Iris pigment epithelial cell (primary cell): ENCODE results near the gene SETDB1.
"Not testable (repeated sequence)": the region's sequence is repeated elsewhere in the genome, so short reads cannot be mapped to it uniquely, and the experiment has no call there.

Source experiments
- DNase-seq: peaks from one replicate; pipeline ENCODE4 v3.0.0-alpha.2; 2011; ENCODE audit warnings: low read depth

Gene SETDB1

GRCh38 chr1:150926097-150926741 is at the start of gene SETDB1:
Gene SETDB1, plus strand, starts transcription at chr1:150926363. Its CDS starts 1,352 bp downstream, at chr1:150927715.
- DNase-seq: peak; percentile 93

GRCh38 chr1:150878931-150879330 is 47.2 kb upstream of the SETDB1 start:
- peak; percentile 55 for DNase-seq

GRCh38 chr1:150881331-150882070 is 44.7 kb upstream of the SETDB1 start:
- peak; percentile 98 for DNase-seq

- DNase-seq: not testable (repeated sequence)
These were observed 43.0 kb upstream of the SETDB1 start for GRCh38 chr1:150883121-150883520.

- peak; percentile 77 for DNase-seq
These were observed 39.1 kb upstream of the SETDB1 start, which contains the start of gene CTXND2 for GRCh38 chr1:150887018-150887417. Gene CTXND2, plus strand, starts transcription at chr1:150887136. Its CDS starts 25,179 bp downstream, at chr1:150912315.

GRCh38 chr1:150888727-150889126 is 37.4 kb upstream of the SETDB1 start:
- no peak for DNase-seq

GRCh38 chr1:150890033-150890416 is 36.1 kb upstream of the SETDB1 start:
- DNase-seq: no peak

- no peak for DNase-seq
These were observed 32.7 kb upstream of the SETDB1 start for GRCh38 chr1:150893336-150893913.

GRCh38 chr1:150895618-150896017 is 30.5 kb upstream of the SETDB1 start:
- peak; percentile 60 for DNase-seq

GRCh38 chr1:150899795-150900194 is 26.4 kb upstream of the SETDB1 start:
- not testable (repeated sequence) for DNase-seq

GRCh38 chr1:150902346-150902745 is 23.8 kb upstream of the SETDB1 start:
- no peak for DNase-seq

GRCh38 chr1:150902751-150903150 is 23.4 kb upstream of the SETDB1 start:
- no peak for DNase-seq

- DNase-seq: no peak
These were observed 20.9 kb upstream of the SETDB1 start for GRCh38 chr1:150905301-150905700.

- DNase-seq: no peak
These were observed 19.8 kb upstream of the SETDB1 start for GRCh38 chr1:150906329-150906728.

- no peak for DNase-seq
These were observed 19.4 kb upstream of the SETDB1 start for GRCh38 chr1:150906813-150907212.

GRCh38 chr1:150909585-150910180 is 16.5 kb upstream of the SETDB1 start:
- no peak for DNase-seq

GRCh38 chr1:150912623-150913022 is 13.5 kb upstream of the SETDB1 start:
- no peak for DNase-seq

- no peak for DNase-seq
These were observed 8.8 kb upstream of the SETDB1 start for GRCh38 chr1:150917387-150917786.

- peak; percentile 92 for DNase-seq
These were observed 3.6 kb upstream of the SETDB1 start for GRCh38 chr1:150922519-150922975.

- no peak for DNase-seq
These were observed 1.1 kb upstream of the SETDB1 start for GRCh38 chr1:150925080-150925479.

GRCh38 chr1:150927624-150928023 is 1.5 kb downstream of the SETDB1 start:
- no peak for DNase-seq

- peak; percentile 69 for DNase-seq
These were observed 2.1 kb downstream of the SETDB1 start for GRCh38 chr1:150928286-150928685.

- DNase-seq: not testable (repeated sequence)
These were observed 2.6 kb downstream of the SETDB1 start for GRCh38 chr1:150928775-150929174.
